T1000 (cell line): Measurements from ENCODE around the gene AHCYL2.
A peak's percentile ranks its signal among the peaks of the same experiment; 100 is the strongest.
"Not testable (repeated sequence)": the region's sequence is repeated elsewhere in the genome, so short reads cannot be mapped to it uniquely, and the experiment has no call there.

ENCODE experiments used
- DNase-seq: peaks from one replicate; lab custom pipeline; 2025; ENCODE audit warnings: mixed read lengths; lab: John Stamatoyannopoulos, UW

Gene AHCYL2

DNA sequence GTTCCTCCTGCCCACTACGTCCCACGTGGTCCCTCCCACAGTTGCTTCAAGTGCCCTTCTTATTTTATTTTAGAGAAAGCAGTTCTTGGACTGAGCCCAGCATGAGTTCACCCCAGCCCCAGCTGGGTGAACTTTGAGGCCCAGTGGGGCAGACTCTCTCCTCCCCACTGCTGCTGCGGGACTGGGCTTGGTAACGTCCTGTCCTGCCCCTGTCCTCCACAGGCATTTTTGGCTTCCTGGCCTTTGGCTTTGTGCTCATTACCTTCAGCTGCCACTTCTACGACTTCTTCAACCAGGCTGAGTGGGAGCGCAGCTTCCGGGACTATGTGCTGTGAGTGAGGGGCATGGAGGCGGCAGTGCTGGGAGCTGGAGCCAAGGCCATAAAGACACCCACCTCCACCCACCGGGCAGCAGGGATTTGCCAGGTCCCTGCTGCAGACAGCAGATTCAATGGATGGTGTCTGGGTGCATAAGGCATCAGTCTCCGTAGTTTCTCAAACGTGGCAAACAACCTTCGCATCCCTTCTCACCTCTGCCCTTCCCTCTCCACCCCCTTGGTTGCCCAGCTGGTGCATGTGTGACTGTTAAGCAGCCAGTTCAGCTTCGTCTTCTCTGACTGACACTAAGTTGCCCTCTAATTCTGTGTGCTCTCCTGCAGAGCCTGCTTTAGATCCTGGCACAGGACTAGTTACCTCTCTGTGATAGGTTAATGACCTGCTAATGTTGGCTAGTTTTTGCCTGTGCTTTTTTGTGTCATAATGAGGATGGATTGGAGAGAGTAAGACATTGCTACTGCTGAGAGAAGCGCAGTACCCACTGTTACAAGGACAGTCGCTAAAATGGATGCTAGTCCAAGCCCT lies 15.5 kb upstream of the AHCYL2 start:
- DNase-seq: no peak

DNA sequence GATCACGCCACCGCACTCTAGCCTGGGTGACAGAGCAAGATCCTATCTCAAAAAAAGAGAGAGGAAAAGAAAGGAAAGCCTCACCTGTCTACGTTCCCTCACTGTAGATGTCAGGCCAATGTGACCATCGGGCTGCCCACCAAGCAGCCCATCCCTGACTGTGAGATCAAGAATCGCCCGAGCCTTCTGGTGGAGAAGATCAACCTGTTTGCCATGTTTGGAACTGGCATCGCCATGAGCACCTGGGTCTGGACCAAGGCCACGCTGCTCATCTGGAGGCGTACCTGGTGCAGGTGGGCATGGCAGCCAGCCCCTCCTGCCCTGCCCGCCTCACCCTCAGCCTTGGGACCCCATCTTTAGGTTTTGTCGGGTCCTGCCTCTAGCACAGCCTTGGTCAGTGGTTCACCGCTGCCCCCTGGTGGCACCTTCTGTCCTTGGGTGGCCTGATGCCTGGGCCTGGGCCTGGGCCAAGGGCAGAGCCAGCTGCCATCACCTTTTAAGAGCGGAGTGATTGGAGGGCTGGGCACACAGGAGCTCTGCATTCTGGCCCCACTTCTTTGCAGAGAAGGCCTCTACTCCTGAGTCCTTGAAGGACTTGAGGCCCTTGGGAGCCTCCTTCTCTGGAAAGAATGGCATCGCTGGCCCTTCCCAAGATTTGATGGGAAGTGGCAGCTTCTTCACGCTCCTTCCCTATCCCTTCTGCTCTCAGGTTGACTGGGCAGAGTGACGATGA lies 14.4 kb upstream of the AHCYL2 start:
- peak; percentile 7 for DNase-seq

DNA sequence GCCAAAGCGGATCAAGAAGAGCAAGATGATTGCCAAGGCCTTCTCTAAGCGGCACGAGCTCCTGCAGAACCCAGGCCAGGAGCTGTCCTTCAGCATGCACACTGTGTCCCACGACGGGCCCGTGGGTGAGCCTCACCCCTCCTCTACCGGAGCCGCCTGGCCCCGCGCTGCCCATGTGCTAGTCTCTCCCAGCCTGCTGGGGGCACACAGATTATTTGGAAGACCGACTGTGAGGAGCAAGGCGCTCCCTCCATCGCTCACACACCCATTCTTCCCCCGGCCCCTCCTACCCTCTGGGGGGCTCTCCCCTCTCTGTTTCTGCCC lies 13.9 kb upstream of the AHCYL2 start:
- no peak for DNase-seq

DNA sequence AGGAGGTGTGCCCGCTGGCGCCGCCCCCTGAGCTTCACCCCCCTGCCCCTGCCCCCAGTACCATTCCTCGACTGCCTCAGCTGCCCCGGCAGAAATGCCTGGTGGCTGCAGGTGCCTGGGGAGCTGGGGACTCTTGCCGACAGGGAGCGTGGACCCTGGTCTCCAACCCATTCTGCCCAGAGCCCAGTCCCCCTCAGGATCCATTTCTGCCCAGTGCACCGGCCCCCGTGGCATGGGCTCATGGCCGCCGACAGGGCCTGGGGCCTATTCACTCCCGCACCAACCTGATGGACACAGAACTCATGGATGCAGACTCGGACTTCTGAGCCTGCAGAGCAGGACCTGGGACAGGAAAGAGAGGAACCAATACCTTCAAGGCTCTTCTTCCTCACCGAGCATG lies 12.7 kb upstream of the AHCYL2 start:
- no peak for DNase-seq

DNA sequence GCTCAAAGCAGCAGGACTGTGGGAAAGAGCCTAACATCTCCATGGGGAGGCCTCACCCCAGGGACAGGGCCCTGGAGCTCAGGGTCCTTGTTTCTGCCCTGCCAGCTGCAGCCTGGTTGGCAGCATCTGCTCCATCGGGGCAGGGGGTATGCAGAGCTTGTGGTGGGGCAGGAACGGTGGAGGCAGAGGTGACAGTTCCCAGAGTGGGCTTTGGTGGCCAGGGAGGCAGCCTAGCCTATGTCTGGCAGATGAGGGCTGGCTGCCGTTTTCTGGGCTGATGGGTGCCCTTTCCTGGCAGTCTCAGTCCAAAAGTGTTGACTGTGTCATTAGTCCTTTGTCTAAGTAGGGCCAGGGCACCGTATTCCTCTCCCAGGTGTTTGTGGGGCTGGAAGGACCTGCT lies 12.2 kb upstream of the AHCYL2 start:
- DNase-seq: no peak

DNA sequence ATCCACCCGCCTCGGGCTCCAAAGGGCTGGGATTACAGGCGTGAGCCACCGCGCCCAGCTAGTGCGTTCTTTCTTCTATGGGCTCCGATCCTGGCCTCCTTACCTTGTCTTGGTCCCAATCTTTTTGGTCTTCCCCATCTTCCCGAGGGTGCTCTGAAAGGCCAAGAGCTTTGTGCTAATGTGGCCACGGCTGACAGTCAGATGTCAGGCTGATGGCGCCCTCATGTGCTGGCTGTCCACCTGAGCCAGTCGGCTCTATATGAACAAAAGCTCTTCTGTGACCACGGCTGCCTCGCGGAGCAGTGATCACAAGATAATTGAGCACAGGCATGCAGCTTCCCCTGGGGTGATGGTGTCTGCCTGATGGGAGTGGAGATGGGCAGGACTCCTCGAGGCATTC lies 11.0 kb upstream of the AHCYL2 start:
- no peak for DNase-seq

DNA sequence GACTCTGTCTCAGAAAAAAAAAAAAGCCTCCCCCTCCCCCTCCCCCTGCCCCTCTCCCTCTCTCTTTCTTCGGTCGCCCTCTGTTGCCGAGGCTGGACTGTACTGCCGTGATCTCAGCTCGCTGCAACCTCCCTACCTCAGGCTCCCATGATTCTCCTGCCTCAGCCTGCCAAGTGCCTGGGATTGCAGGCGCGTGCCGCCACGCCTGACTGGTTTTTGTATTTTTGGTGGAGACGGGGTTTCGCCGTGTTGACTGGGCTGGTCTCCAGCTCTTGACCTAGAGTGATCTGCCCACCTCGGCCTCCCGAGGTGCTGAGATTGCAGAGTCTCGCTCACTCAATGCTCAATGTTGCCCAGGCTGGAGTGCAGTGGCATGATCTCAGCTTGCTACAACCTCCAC lies 9.1 kb upstream of the AHCYL2 start:
- not testable (repeated sequence) for DNase-seq

DNA sequence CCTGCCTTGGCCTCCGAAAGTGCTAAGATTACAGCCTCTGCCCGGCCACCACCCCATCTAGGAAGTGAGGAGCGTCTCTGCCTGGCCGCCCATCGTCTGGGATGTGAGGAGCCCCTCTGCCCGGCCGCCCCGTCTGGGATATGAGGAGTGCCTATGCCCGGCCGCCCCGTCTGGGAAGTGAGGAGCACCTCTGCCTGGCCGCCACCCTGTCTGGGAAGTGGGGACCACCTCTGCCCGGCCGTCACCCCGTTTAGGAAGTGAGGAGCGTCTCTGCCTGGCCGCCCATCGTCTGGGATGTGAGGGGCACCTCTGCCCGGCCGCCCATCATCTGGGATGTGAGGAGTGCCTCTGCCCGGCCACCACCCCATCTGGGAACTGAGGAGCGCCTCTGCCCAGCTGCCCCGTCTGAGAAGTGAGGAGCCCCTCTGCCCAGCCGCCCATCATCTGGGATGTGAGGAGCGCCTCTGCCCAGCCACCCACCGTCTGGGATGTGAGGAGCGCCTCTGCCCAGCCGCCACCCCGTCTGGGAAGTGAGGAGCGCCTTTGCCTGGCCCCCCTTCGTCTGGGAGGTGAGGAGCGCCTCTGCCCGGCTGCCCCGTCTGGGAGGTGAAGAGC lies 8.6 kb upstream of the AHCYL2 start:
- not testable (repeated sequence) for DNase-seq

DNA sequence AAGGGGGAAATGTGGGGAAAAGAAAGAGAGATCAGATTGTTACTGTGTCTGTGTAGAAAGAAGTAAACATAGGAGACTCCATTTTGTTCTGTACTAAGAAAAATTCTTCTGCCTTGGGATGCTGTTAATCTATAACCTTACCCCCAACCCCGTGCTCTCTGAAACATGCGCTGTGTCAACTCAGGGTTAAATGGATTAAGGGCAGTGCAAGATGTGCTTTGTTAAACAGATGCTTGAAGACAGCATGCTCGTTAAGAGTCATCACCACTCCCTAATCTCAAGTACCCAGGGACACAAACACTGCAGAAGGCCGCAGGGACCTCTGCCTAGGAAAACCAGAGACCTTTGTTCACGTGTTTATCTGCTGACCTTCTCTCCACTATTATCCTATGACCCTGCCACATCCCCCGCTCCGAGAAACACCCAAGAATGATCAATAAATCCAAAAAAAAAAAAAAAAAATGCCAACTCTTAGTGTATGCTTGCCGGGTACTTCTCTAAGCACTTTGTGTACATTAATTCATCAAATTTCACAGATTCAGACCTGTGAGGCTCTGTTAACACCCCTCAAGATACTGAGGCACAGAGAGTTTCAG lies 7.9 kb upstream of the AHCYL2 start:
- not testable (repeated sequence) for DNase-seq

DNA sequence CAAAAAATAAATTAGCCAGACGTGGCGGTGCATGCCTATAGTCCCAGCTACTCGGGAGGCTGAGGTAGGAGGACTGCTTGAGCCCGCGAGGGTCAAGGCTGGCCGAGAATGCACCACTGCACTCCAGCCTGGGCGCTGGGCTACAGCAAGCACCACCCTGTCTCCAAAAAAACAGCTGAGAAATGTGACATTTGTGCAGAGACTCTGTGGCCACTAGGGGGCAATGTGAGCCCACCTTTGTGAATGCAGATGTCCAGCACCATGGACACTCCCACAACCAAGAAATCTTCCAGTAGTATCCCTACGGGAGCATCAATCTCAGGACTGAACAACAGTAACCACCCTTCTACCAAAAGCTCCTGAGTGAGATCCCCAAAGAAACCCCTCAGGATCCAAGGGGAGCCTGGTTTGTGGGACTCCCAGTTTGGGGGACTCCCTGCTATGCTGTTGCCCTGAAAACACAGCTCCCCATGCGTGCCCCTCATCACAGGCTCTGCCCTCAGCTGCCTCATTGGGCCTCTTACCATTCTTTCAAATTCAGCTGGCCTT lies 6.2 kb upstream of the AHCYL2 start:
- DNase-seq: peak; percentile 28

DNA sequence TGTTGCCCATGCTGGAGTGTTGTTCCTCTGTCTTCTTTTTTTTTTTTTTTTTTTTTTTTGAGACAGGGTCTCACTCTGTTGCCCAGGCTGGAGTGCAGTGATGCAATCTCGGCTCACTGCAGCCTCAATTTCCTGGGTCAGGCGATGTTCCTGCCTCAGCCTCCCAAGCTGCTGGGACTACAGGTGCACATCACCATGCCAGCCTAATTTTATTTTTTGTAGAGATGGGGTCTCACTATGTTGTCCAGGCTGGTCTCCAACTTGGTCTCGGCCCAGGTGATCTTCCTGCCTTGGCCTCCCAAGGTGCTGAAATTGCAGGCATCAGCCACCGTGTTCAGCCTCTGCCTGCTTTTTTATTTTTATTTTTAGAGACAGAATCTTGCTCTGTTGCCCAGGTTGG lies 5.7 kb upstream of the AHCYL2 start:
- not testable (repeated sequence) for DNase-seq

DNA sequence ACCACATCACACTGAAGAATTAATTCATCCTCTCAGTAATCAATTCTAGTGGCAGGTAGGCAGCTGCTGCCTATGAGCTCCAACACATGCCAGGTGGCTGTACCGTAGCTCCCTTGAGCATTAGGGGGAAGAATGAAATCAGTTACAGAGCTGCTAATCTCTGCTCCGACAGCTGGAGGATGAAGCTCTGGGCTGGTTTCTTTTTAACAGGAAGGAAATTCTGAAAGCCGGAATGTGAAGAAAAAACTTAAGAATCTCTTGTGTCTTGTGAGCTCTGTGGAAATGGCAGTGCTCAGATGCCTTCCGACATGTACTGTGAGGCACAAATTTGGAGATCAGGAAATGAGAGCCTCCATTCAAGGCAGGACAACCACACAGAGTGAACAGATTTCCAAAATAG lies 2.8 kb upstream of the AHCYL2 start:
- no peak for DNase-seq

DNA sequence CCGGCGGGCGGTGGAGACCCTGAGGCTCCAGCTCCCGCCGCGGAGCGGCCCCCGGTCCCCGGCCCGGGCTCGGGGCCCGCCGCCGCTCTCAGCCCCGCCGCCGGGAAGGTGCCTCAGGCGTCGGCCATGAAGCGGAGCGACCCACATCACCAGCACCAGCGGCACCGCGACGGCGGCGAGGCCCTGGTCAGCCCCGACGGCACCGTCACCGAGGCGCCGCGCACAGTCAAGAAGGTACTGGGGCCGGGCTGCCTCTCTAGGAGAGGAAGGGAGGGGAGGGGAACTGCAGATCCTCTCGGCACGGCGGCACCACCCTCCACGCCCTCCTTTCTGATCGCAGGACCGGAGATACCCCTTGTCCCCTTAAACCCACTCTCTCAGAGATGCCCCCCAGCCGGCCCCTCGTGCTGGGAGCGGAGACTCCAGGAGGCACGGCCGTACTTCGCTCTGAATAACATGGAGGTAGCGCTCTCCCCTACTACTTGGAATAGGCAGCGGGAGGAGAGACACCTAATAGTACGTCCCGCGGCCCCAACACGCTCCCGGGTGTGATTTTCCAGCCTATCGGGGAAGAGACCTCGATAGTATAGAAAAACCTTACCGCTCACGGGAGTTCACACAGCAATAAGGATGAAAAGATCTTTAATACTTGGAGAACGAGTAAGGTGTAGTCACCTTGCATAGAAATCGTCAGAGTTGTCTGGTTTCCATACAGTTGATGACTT lies 538 bp downstream of the AHCYL2 start:
- no peak for DNase-seq

DNA sequence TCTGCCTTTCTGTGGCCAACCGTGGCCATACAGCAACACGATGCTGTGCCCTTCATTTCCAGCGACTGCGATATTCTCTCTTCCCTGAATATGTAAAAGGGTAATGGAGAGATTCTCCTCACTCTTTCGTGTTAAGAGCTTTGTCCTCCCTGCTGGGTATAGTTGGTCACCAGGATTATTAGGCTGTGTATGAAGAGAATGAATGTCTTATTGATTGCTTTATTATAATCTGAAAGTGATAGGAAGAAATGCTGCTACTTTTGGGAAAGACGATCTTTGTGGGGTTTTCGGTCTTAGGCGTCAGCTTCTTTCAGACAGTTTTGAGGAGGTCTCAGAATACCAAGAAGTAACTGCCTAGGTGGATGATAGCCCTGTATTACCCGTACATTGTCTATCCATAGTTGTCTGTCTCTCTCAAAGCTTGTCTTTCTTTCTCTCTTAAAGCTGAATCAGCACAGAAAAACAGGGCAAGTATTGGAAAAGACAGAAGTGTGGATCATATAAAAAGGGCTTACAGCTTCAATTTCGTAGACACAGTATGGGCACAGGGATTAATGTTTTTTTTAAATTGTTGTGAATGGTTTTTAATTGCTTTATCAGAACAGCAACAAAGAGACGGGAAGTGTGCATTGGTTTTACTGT lies 1.2 kb downstream of the AHCYL2 start:
- no peak for DNase-seq

DNA sequence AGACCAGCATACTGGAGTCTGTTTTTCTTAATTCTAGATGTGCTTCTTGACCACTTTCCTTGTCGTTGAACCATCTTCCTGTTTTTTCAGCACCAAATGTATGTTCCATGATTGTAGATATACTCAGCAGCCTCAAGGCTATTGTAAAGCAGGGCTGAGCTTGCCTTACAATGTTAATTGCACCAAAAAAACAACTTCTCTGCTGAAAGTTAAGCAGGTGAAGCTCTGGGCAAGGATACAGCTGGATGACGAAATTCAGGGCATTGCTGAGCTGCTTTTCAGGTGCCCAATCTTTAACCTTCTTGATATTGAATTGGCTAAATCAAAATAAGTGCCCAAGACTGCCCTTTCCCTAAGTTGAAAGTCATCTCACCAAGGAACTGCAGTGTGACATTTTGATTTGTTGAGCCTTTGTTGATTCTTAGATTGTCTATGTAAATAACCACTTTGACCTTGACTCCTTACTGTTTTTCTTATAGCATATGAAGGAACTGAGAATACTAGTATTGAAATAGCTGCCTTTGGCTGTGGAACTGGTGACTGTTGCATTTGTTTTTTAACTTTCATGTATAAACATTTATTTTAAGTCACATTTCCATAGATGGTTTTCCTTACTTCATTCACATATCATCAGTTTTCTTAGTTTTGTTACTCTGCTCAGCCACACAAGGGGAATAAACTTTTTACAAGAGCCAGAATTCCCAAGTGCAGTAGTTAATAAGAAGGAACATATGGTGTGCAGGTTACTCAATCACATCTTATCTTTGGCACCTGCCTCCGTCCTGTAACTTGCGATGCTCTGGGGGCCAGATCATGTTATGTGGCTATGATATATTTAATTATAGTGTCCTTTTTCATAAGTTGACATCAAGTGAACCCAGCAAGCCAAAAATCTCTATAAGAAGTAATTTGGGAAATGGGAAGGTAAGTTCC lies 3.1 kb downstream of the AHCYL2 start:
- DNase-seq: no peak

DNA sequence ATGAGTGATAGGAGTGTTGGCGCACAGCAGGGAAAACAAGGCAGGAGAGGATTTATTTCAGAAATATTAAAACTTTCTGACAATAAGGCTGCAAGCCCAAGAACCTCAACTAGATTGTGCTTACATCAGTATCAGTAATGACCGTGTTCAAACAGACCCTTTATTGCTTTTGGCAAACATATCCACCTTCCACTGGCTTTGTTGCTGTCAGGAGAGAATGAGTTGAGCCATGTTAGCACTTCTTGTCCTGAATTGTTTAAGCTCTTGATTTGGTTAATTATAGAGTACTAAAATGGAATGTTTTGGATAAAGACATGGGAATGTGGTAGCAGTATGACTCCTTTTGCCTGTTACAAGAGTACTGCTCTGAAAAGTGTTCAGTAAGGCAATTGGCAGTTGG lies 3.8 kb downstream of the AHCYL2 start:
- DNase-seq: no peak

DNA sequence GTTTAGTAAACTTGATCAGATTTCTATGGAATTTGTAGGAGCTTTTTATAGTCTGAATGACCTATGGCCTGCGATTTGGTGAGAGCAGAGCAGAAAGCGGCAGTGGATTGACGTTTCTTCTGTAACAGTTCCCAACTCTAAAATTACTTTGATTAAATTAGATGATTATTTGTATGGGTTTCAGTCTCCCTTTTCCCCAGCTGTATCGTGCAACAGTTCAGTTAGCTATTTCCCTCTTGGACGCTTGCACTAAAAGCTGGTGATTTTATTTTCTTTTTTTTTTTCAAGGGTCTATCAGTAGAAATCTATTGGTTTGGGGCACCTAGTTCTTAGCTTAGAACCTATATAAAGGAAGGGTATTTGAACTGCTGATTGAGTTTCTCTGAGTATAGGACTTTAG lies 6.8 kb downstream of the AHCYL2 start:
- DNase-seq: no peak

DNA sequence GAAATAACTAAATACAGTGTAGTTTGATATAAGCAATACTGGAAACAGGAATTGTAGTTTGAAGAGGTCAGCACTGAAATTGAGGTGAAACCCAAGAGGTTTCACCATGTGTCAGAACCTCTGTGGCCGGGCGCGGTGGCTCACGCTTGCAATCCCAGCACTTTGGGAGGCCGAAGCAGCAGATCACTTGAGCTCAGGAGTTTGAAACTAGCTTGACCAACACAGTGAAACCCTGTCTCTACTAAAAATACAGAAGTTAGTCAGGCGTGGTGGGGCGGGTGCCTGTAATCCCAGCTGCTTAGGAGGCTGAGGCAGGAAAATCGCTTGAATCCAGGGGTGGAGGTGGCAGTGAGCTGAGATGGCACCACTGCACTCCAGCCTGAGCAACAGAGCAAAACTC lies 13.7 kb downstream of the AHCYL2 start:
- DNase-seq: no peak

DNA sequence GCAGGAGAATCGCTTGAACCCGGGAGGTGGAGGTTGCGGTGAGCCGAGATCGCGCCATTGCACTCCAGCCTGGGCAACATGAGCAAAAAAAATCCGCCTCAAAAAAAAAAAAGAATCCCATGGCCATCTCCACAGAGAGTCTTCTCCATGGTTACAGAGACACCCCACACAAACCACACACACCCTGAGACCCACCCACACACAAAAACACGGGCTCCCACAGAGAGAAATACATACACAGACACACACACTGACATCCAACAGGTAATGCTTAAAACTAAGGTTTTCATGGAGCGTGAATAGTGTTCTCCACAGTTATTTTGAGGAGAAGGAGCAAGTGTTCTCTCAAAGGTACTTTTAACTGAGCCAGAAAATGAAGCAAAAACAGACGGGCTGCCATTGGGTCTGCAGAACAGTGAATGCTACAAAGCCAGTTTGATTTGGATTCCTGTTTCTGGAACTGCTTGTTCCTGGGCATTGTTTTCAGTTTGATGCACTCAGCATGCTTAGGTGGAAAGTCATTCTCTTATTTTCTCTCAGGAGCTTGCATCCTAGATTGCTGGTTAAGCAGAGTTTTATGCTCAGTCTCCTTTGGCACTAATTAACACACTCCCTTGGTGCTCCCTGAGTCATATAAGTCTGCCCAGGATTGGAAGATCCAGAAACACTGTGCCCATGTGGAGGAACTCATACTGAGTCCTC lies 15.4 kb downstream of the AHCYL2 start:
- no peak for DNase-seq

DNA sequence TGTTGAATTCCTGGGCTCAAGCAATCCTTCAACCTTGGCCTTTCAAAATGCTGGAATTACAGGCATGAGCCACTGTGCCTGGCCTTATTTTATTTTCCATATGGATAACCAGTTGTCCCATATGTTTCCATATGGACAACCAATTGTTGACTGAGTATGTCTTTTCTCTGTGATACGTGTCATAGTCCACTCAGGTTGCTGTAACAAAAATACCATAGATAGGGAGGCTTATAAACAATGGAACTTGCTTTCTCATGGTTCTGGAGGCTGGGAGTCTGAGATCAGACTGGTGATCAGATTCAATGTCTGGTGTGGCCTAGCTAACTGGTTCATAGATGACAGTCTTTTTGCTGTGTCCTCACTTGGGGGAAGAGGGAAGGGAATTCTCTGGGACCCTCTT lies 19.4 kb downstream of the AHCYL2 start:
- no peak for DNase-seq
